ENCODE data around the gene ELL2.

- TF ChIP-seq CTCF (IDR thresholded peaks at IDR 0.05) (no peak), EZH2phosphoT487 (IDR thresholded peaks at IDR 0.05) (no peak), EZH2 (IDR thresholded peaks at IDR 0.05) (no peak)
Observed at GRCh38 chr5:95970359-95970704, 8.7 kb upstream of the ELL2 start.

Data from neural progenitor cell (in vitro differentiated cells).